ENCODE measurements around the gene ZNF687.
A peak's percentile ranks its signal among the peaks of the same experiment; 100 is the strongest.

Gene ZNF687

GRCh38 chr1:151281969-151282882 is at the start of gene ZNF687:
Gene ZNF687, plus strand, starts transcription at chr1:151282299. Its CDS starts 3,993 bp downstream, at chr1:151286292.
- peak within 1 kb of the TSS; percentile 90 for H3K27ac ChIP-seq
- peak; percentile 72; the same call in 1 of the 2 replicates for TF ChIP-seq ZFX (IDR thresholded peaks at IDR 0.05)
- TF ChIP-seq CTCF (conservative IDR thresholded peaks at IDR 0.05), result no peak

GRCh38 chr1:151235235-151235634 is 46.9 kb upstream of the ZNF687 start:
- TF ChIP-seq ZFX (IDR thresholded peaks at IDR 0.05), result no peak
- TF ChIP-seq CTCF (conservative IDR thresholded peaks at IDR 0.05), result no peak
- no peak overlapping the region for H3K27ac ChIP-seq

GRCh38 chr1:151237678-151238466 is 44.2 kb upstream of the ZNF687 start:
- TF ChIP-seq ZFX (IDR thresholded peaks at IDR 0.05) (no peak), CTCF (conservative IDR thresholded peaks at IDR 0.05) (no peak)
- no peak overlapping the region for H3K27ac ChIP-seq

GRCh38 chr1:151238467-151238739 is 43.7 kb upstream of the ZNF687 start:
- TF ChIP-seq CTCF (conservative IDR thresholded peaks at IDR 0.05) (no peak), ZFX (IDR thresholded peaks at IDR 0.05) (no peak)
- H3K27ac ChIP-seq, result no peak overlapping the region

- no peak overlapping the region for H3K27ac ChIP-seq
- TF ChIP-seq ZFX (IDR thresholded peaks at IDR 0.05) (no peak), CTCF (conservative IDR thresholded peaks at IDR 0.05) (no peak)
These were observed 39.7 kb upstream of the ZNF687 start for GRCh38 chr1:151242442-151242841.

- TF ChIP-seq ZFX (IDR thresholded peaks at IDR 0.05), result no peak
- TF ChIP-seq CTCF (conservative IDR thresholded peaks at IDR 0.05), result no peak
- H3K27ac ChIP-seq, result no peak overlapping the region
These were observed 38.3 kb upstream of the ZNF687 start for GRCh38 chr1:151243683-151244216.

- H3K27ac ChIP-seq, result no peak overlapping the region
- no peak for TF ChIP-seq ZFX (IDR thresholded peaks at IDR 0.05)
- no peak for TF ChIP-seq CTCF (conservative IDR thresholded peaks at IDR 0.05)
These were observed 35.3 kb upstream of the ZNF687 start for GRCh38 chr1:151246786-151247185.

Data from C4-2B (cell line).